AG04449 (cell line): ENCODE data around the gene SLC9A9.

Experiments used
- CTCF ChIA-PET: fragments of 350-600 bp; formaldehyde crosslinking; extraction: SDS; loops from one replicate; lab custom pipeline; 2021; ENCODE audit warnings: antibody characterized with exemption; lab: Yijun Ruan, JAX
- POLR2A ChIA-PET: fragments of 400-600, 350-600 bp; formaldehyde crosslinking; extraction: SDS; loops from one replicate; lab custom pipeline; 2020; ENCODE audit warnings: antibody characterized with exemption, inconsistent platforms; lab: Yijun Ruan, JAX
- DNase-seq: peaks from one replicate; pipeline ENCODE4 v3.0.0-alpha.2; 2010; ENCODE audit warnings: low read depth, low spot score
- H3K4me3 ChIP-seq: 2 replicates; pipeline ENCODE4 v1.5.1; 2011; ENCODE audit warnings: low read depth, mild to moderate bottlenecking, control low read depth, low read length
- TF ChIP-seq, protein P1 (sequence below): IDR thresholded peaks from one replicate; pipeline ENCODE4 v1.5.1; 2011; ENCODE audit warnings: mild to moderate bottlenecking, moderate library complexity, low read length, control low read depth, inconsistent platforms; ENCODE audit not compliant: insufficient read depth; ENCODE audit errors: missing control alignments

SLC9A9 gene

DNA sequence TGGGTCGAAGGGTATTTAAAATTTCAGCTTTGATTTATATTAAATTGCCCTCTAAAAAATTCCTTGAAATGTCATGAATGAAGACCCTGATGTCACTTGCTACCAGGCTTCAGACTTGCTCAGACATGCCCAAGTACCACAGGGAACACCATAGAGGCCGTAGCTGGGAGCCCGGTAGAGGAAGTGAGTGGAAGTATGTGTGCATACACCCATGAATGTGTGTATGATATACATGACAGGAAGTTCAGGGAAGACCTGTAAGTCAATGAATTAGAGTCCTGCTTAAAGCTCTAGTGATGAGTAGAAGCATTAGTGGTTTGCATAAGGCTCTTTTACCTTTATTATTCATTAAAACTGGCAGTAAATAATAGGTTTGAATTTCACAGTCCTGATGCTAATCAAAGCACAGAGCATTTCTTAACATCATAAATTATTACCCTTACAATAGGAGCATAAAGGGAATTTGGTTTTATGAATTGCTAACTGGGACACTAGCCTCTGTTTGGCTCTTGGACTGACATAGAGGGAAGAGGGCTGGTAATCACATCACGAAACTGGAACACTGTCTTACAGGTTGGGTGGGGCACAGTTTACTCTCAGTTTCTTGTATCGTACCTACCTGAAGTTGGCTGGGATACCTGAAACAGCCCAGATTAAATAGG is 584.3 kb downstream of the SLC9A9 start:
- DNase-seq: no peak
- POLR2A ChIA-PET: no interaction called here
- H3K4me3 ChIP-seq: no peak overlapping the region
- TF ChIP-seq, protein P1, sequence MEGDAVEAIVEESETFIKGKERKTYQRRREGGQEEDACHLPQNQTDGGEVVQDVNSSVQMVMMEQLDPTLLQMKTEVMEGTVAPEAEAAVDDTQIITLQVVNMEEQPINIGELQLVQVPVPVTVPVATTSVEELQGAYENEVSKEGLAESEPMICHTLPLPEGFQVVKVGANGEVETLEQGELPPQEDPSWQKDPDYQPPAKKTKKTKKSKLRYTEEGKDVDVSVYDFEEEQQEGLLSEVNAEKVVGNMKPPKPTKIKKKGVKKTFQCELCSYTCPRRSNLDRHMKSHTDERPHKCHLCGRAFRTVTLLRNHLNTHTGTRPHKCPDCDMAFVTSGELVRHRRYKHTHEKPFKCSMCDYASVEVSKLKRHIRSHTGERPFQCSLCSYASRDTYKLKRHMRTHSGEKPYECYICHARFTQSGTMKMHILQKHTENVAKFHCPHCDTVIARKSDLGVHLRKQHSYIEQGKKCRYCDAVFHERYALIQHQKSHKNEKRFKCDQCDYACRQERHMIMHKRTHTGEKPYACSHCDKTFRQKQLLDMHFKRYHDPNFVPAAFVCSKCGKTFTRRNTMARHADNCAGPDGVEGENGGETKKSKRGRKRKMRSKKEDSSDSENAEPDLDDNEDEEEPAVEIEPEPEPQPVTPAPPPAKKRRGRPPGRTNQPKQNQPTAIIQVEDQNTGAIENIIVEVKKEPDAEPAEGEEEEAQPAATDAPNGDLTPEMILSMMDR: no peak
- CTCF ChIA-PET: interaction anchor here (0.8 to 1.1 kb wide), 2 partner anchors 141 to 380 kb away, joined by 3 read pairs; no protein-coding TSS in a partner anchor

DNA sequence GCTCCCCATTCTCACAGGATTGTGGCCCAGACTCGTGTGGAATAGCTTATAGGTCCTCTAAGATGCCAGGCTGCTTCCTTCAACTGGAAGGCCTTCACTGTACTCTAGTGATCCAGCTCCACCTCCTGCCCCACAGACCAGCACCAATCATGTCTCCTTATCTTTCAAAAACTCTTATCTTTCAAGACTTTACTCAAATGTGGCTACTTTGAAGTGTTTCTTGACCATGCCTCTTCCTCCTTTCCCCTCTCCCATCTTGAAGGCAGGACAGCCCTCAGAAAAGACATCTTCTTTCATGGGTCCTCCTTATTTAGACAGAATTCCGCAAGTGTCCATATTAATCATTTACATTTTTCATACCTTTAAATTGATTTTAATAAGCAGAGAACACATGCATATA is 586.4 kb downstream of the SLC9A9 start:
- H3K4me3 ChIP-seq: no peak overlapping the region
- TF ChIP-seq, protein P1: no peak
- no peak for DNase-seq
- ChIA-PET CTCF (no interaction called here), POLR2A (no interaction called here)

DNA sequence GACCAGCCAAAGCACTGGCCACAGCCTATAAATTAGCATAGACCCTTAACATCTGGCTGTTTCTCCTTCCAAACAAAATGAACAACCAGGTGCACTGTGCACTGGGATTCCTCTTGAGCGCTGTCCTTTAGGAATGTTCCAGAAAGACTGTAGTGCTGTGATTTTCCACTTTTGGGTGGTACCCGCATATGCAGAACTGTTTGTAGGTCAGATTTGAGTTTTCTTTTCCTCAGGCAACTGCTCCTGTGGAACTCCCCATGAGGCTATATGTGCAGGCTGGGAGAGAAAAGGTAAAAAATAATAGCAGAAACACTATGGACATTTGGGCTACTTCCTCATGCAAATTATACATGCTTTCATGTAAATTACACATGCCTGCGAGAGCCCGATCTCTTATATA is 589.6 kb downstream of the SLC9A9 start:
- no peak overlapping the region for H3K4me3 ChIP-seq
- TF ChIP-seq, protein P1: no peak
- ChIA-PET POLR2A (no interaction called here), CTCF (interaction anchor here (0.7 kb wide), 1 partner anchor 10 kb away, joined by 3 read pairs; no protein-coding TSS in a partner anchor)
- no peak for DNase-seq

DNA sequence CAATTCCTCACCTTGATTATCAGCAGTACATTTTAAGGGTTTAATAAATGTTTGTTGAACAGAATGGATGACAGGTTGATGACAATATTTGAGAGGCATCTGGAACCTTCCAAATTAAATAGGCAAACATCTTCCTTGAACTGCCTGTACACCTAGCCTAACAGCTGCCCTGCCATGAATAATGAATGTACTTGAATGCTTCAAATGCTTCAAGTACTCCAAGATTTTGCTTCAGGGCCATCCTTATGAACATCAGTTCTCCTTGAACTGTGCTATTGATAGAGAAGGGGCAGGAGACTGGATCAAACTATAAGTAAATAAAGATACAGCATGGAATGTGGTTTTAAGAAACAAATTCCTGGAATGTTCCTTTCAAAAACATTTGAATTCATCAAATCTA is 591.9 kb downstream of the SLC9A9 start:
- DNase-seq: no peak
- TF ChIP-seq, protein P1: no peak
- CTCF ChIA-PET: no interaction called here
- POLR2A ChIA-PET: no interaction called here
- H3K4me3 ChIP-seq: no peak overlapping the region

DNA sequence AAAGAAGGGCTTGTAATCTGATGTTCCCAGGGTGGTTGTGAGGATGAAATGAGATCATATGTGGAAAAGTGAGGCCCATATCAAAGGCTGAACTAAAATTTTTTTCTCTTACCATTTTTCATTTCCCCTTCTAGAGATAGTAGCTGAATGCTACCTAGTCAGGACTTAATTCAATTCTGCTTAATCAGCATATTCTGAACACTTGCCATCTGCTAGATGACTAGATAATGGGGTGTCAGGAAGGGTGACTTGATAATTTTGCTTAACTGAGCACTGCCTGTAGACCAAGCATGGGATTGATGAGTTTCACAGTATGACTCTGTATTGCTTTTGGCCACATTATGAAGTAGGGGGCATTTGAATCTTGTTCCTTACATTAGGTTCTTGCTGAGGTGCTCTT is 592.5 kb downstream of the SLC9A9 start:
- no peak for DNase-seq
- H3K4me3 ChIP-seq: no peak overlapping the region
- ChIA-PET POLR2A (no interaction called here), CTCF (interaction anchor here (1.0 kb wide), 1 partner anchor 10 kb away, joined by 3 read pairs; no protein-coding TSS in a partner anchor)
- TF ChIP-seq, protein P1: no peak

DNA sequence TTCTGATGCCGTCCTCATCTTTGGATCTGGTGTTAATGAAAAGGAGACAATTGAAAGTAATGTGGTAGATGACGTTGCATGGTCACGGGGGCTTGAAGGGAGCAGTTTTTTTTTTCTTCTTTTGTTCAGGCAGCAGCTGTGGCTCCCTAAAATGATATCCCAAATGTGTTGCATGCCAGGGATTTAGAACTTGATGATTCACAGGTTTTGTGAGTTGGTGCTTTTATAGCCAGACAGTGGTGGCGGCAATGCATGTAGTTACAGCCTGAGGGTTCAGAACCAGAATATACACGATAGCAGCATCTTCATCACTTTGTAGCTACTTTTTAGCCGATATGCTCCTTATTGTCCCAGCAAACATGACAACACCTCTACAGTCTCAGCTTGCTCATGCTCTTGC is 595.3 kb downstream of the SLC9A9 start:
- TF ChIP-seq, protein P1: no peak
- ChIA-PET POLR2A (no interaction called here), CTCF (no interaction called here)
- no peak for DNase-seq
- H3K4me3 ChIP-seq: no peak overlapping the region
